GM23248 (cell line): Measurements from ENCODE around the gene SEMA5B.

Experiments
- EZH2 ChIP-seq: fragments of 200-600 bp; sonication (generic); IDR thresholded peaks from 2 replicates; pipeline ENCODE4 v1.6.1; 2018; ENCODE audit warnings: antibody characterized with exemption, mild to moderate bottlenecking; ENCODE audit not compliant: insufficient read depth, poor library complexity, severe bottlenecking
- EZH2phosphoT487 ChIP-seq: fragments of 200-600 bp; sonication (generic); IDR thresholded peaks from 2 replicates; pipeline ENCODE4 v1.6.1; 2018; ENCODE audit warnings: antibody characterized with exemption, moderate library complexity, mild to moderate bottlenecking, low read depth; ENCODE audit not compliant: insufficient read depth

DNA sequence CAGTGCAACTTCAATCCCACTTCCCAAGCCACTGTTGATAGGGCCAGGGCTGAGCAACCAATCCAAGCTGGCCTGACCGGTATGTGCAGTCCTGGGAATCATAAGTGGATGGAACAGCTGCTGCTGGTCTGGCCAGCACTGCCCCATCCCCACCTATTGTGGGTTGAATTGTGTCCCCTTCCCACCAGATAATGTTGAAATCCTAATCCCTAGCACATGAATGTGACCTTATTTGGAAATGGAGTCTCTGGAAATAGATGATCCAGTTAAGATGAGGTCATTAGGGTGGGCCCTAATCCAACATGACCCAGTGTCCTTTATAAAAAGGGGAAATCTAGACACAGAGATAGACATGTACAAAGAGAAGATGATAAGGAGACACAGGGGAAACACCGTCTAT is 25.5 kb upstream of the SEMA5B start:
- TF ChIP-seq EZH2phosphoT487 (no peak), EZH2 (no peak)
